ENCODE data around the gene CETP. TPM values are rescaled to one million over a fixed set of nuclear protein-coding genes. Genes with fewer than 3 reads are reported as not detected.
A peak's percentile ranks its signal among the peaks of the same experiment; 100 is the strongest.

Gene CETP
- total and polyA plus RNA-seq, 2 of the 8 experiments (the other 6 are each of a cell fraction or from before 2014, with no cell fraction given): not detected

DNA sequence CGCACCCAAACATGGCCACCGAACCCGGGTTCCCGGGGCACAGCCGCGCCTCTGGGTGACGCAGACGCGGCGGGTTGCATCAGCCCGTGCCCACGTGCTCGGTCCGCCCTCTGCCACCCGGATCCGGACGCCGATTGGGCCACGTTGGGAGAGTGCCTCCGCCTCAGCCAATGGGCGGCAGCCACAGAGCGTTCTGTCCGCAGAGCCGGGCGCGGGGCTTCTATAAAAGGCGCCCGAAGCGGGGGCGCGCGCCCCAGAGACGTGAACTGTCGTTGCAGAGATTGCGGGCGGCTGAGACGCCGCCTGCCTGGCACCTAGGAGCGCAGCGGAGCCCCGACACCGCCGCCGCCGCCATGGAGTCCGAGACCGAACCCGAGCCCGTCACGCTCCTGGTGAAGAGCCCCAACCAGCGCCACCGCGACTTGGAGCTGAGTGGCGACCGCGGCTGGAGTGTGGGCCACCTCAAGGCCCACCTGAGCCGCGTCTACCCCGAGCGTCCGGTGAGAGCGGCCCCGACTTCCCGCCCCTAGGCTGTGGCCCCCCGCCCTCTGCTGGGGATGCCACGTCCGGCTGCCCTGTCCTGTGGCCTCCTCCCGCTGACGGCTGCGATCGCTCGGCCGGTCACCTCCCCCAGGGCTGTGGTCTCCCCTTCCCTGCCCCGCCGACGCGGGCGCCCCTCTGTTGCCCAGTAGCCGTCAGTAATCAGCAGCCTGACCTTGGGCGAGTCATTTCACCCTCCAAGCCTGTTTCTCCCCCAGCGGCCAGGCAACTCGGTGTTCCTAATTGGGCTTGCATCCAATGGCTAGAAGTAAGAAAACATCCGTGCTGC, 29.6 kb upstream of the CETP start, which contains the start of gene HERPUD1 (continued):
- TF ChIP-seq CHD7 (IDR thresholded peaks at IDR 0.05; ENCODE audit: insufficient replicate concordance, low read length) (no peak), MAFK (IDR thresholded peaks at IDR 0.05; ENCODE audit: low read depth, low read length) (no peak), TAF1 (IDR thresholded peaks at IDR 0.05; ENCODE audit: low read depth, low read length) (peak; percentile 97), SP2 (IDR thresholded peaks at IDR 0.05; ENCODE audit: low read length) (peak; percentile 27; the same call in 1 of the 2 replicates), POLR2A (IDR thresholded peaks at IDR 0.05; ENCODE audit: control extremely low read depth in 1 of 2, low read depth in 2 of 2, low read length in 2 of 2) (peak; percentile 94 to 99), ATF3 (IDR thresholded peaks at IDR 0.05; ENCODE audit: insufficient read depth, low read depth, low read length) (peak; percentile 94), FOSL1 (IDR thresholded peaks at IDR 0.05; ENCODE audit: insufficient read depth, low read depth, low read length) (peak; percentile 52; the same call in 1 of the 2 replicates), SIN3A (conservative IDR thresholded peaks at IDR 0.05 in 1 of 2, IDR thresholded peaks at IDR 0.05 in 1 of 2; ENCODE audit: low read depth in 1 of 2, low read length in 2 of 2) (peak in 1 of 2 experiments; percentile 18; a peak in 2 of 4 replicates), JUND (IDR thresholded peaks at IDR 0.05; ENCODE audit: low read length) (peak; percentile 69)
